Natural killer cell treated with Interleukin-12 subunit alpha and Interleukin-12 subunit beta and Interleukin-15 and Interleukin-18, amount 100 ng/mL, for 72 hours (primary cell): ENCODE data around the gene PLEKHA3. TPM values are rescaled to one million over a fixed set of nuclear protein-coding genes. Genes with fewer than 3 reads are reported as not detected.

Source experiments
- ATAC-seq, 2 donors: fragments of 150-1000 bp; cut with Tn5 transposase in 1 of 2; sonication (Bioruptor Pico), chemical (Tn5 transposase) in 1 of 2; 2 replicates each; pipeline ENCODE4 v1.10.0; 2021
- DNase-seq: peaks from one replicate; pipeline ENCODE4 v3.0.0; 2022; ENCODE audit warnings: low spot score
- H3K27ac Mint-ChIP-seq, 2 donors: 1 replicate in 1 of 2; 2 replicates in 1 of 2; pipeline ENCODE4 v1.8.0; 2022; ENCODE audit warnings: mixed read lengths in 2 of 2, mild to moderate bottlenecking in 1 of 2, moderate library complexity in 1 of 2
- H3K27me3 Mint-ChIP-seq, 2 donors: 1 replicate in 1 of 2; 2 replicates in 1 of 2; pipeline ENCODE4 v1.8.0; 2022; ENCODE audit warnings: mixed read lengths in 2 of 2
- H3K36me3 Mint-ChIP-seq: one replicate; pipeline ENCODE4 v1.8.0; 2022; ENCODE audit warnings: mixed read lengths
- H3K4me1 Mint-ChIP-seq, 2 donors: 1 replicate in 1 of 2; 2 replicates in 1 of 2; pipeline ENCODE4 v1.8.0; 2022; ENCODE audit warnings: low read depth in 2 of 2, mixed read lengths in 2 of 2, mild to moderate bottlenecking in 1 of 2
- H3K4me3 Mint-ChIP-seq: one replicate; pipeline ENCODE4 v1.8.0; 2022; ENCODE audit warnings: mixed read lengths
- H3K9me3 Mint-ChIP-seq: 2 replicates; pipeline ENCODE4 v1.8.0; 2022; ENCODE audit warnings: mixed read lengths
- total RNA-seq, 2 donors: library from RNA; stranded (reverse); gene quantifications; one replicate each; pipeline ENCODE4 v1.2.3, GENCODE V29; 2022

Gene PLEKHA3
- total RNA-seq, 2 donors from 2014 or later: 36.7 to 41.2 TPM

DNA sequence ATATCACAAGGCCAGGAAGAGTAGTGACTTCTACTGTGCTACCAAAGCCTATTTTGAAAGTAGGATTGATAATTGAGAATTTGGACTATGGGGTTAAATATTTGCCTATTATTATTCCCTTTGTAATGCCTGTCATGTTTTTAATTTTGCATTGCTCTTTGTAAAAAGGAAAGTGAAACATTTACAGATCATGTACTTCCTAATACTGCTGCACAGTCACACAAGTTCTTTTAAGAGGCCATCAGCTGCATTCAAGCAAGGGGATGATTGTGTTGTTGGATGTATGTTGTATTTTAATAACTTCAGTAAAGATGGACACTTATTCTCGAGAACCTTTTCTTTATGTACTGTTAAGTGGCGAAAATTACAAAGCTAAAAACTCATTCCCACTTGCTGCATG, 70.1 kb downstream of the PLEKHA3 start:
- Mint-ChIP-seq H3K9me3 (no peaks in the 10 kb centered on the region), H3K4me1 (no peaks in the 10 kb centered on the region), H3K27ac (no peak overlapping the region), H3K36me3 (peaks cover 7% of the 10 kb centered on the region), H3K27me3 (no peaks in the 10 kb centered on the region), H3K4me3 (no peak overlapping the region)
- no peak for DNase-seq
- ATAC-seq: no peak

DNA sequence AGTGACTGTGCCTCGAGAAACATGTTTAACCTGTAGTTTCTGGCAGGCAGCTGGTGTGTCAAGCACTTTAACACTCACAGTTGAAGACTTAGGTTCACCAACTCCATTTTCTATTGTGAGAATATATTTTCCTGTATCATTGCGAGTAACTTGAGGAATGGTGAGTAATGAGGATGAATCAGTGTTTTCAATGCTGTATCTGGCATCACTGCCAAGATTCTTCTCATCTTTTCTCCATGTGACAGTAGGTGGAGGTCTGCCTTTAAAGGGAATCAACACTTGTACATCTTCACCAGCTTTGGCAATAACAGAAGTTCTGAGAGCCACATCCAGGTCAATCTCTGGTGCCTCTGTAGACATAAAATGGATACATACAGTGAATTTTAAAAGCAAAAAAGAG, 72.8 kb downstream of the PLEKHA3 start:
- no peak overlapping the region for H3K27ac Mint-ChIP-seq
- no peaks in the 10 kb centered on the region for H3K4me1 Mint-ChIP-seq
- no peaks in the 10 kb centered on the region for H3K27me3 Mint-ChIP-seq
- H3K4me3 Mint-ChIP-seq: no peak overlapping the region
- H3K36me3 Mint-ChIP-seq: peaks cover 1% of the 10 kb centered on the region
- ATAC-seq (no peak), DNase-seq (no peak)
- no peaks in the 10 kb centered on the region for H3K9me3 Mint-ChIP-seq

Other genes with a start within 250 kb of the PLEKHA3 start
- 10 to 100 TPM; 24.7 to 44.1 TPM for gene PRKRA, start 29.3 kb upstream of the PLEKHA3 start, total RNA-seq
- gene PJVK, start 29.1 kb upstream of the PLEKHA3 start, total RNA-seq: 1 to 10 TPM; 1.5 to 2.8 TPM
- gene FKBP7, start 1.9 kb upstream of the PLEKHA3 start, total RNA-seq: 1 to 10 TPM; 2.1 TPM